GM18868 (cell line): ENCODE measurements around the gene HSPG2.

Source experiments
- ATAC-seq: cut with Tn5 transposase; IDR thresholded peaks from one replicate; pipeline ENCODE4 v1.9.1; 2021; ENCODE audit warnings: mild to moderate bottlenecking, moderate library complexity; ENCODE audit not compliant: unreplicated experiment

HSPG2 gene

DNA sequence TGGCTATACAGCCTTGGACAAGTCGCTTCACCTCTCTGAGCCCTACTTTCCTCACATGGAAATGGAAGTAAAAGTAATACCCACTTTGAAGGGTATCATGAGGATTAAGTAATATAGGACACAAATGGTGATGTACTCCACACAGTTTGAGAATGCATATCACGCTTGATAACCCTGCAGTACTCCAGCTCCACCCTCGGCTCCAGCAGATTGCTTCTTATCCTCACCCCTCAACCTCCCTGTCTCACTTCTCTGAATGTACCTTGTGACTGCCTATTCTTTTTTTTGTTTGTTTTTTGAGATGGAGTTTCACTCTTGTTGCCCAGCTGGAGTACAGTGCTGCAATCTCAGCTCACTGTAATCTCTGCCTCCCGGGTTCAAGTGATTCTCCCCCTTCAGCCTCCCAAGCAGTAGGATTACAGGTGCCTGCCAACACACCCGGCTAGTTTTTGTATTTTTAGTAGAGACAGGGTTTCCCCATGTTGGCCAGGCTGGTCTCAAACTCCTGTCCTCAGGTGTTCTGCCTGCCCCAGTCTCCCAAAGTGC is 69.6 kb downstream of the HSPG2 start:
- no peak for ATAC-seq

DNA sequence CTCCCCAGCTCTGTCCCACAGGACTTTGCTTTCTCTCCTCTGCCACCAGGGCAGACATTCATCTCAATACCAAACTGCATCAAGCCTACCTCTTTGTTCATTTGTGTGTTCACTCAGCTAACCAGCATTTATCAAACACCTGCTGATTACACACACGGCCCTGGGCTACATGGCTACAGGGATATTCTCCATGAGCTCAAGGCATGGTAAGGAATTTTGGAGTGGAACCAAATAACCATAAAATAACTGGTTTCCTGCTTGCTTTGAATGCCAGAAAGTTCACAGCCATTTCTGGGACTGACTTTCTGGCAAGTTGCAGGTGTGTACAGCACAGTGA is 70.4 kb downstream of the HSPG2 start:
- no peak for ATAC-seq

DNA sequence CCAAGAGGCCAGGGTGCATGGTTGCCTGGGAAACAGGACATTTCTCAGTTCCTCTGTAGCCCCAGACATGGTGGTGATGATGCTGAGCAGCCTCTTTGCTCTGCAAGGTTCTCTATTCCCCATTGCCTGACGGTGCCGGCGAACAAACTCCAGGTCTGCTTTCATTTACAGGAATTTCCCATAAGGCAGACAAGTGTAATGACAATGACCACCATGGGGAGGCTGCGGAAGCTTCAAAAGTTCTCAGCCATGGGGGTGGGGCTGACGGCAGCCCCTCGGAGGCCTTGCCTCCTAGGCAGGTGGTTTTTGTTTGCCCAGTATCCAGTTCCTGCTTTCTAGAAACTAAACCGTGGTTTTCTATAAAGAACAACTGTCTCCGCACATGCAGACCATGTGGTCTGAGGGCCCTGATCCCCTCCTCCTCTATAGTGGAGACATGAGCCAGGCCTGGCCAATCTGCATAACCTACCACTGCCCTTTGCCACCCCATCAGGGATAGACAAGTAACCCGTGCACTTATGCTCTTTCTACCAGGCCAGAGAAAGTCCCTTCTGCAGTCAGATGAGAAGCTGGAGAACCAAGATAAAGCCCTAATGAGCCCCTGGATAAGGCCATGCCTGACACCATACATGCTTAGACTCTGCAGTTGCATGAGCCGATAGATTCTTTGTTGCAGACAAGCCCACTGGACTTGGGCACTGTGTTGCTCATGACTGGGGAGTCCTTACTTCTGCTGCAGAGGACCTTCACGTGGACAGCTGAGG is 71.0 kb downstream of the HSPG2 start:
- peak; percentile 77 for ATAC-seq

DNA sequence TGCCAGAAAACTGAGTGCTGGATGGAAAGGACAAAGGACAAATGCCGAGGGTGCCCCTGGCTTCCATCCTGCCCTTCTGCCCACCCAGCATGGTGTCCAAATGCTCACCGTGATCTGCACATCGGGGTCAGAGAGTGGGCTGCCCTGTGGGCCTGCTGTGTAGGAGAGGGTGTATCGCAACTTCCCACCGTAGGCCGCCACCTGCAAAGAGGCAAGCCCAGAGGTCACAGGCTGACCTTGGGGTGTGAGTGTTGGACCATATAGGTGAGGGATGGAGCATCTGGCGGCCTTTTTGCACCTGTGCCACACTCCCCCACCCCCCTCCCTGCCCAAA is 71.5 kb downstream of the HSPG2 start:
- ATAC-seq = no peak

DNA sequence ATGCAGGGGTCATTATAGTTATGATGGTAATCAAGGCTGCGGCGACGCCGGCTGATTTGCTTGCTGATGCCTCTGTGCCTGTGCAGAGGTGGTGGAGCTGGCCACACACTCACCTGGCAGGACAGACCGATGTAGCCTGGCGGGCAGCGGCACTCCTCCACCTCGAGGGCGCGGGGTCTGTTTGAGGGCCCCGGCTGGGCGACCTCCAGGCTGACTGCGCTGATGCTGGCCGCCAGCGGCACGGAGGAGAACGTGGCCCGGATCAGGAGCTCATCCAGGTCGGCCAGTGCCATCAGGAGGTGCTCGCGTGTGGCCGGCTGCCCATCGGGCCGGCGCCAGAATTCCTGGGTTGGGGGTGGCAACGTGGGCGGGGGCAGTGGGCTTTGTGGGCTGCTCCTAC is 72.4 kb downstream of the HSPG2 start:
- ATAC-seq = no peak

DNA sequence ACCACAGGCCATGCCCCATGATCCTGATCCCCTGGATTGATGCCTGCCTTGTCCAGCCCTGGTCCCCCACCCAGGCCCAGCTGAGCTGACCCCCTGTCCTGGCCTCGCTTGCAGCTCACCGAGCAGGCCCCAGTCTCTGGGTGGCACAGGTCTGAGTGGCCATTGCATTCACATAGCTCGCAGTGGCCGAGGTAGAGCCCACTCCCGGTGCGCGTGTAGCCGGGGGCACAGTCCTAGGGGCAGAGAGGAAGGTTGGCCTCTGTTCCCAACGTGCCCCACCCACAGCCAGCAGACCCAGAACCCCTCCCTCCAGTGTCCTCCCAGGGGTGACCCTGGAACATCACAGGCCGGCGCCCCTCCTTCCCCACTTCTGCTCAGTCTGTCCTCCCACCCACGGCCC is 73.1 kb downstream of the HSPG2 start:
- no peak for ATAC-seq

DNA sequence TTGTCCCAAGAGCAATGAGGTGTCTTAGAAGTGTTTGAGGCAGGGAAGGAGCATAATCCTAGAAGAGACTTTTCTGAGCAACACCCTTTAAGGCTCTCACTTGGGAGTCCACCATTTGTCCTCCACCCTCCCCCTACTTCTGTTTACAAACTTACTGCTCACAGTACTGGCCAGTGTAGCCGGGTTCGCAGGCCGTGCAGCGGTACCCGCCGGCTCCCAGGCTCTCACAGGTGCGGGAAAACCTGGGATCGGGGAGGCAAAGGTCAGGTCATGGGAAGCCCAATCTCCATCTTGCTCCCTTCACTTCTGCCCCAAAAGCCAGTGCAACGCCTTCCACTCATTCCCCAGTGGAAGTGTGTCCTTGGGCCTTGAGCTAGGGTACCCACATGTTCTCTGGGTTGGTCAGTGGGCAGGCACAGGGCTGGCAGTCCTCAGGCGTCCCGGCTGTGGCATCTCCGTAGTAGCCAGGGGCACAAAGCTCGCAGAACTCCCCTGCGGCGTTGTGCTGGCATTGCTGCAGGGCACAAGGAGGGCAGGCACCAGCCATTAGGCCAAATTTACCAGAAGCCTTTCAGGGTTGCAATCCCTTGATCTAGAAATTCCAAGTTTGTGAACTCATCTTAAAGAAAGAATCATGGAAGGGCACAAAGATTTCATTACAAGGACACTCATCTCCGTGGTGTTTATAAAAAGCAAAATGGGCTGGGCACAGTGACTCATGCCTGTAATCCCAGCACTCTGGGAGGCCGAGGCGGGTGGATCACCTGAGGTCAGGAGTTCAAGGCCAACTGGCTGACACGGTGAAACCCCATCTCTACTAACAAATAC is 75.3 kb downstream of the HSPG2 start:
- no peak for ATAC-seq

DNA sequence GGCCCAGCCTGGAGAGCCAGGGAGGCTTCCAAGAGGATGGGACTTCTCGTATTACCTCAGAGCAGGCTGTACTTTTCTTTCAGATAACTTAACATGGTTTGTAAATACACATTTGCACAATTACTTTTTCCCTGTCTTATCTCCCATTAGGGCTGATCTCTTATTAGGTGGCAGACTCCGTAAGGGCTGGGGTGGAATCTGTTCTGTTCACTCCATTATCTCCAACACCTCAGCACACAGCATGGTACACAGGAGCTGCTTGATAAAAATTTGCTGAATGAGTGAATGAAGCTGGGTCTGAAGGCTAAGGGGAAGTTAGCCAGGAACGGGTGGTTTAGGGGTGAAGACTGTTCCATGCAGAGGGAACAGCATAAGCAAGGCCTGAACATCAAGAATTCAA is 76.1 kb downstream of the HSPG2 start:
- no peak for ATAC-seq

DNA sequence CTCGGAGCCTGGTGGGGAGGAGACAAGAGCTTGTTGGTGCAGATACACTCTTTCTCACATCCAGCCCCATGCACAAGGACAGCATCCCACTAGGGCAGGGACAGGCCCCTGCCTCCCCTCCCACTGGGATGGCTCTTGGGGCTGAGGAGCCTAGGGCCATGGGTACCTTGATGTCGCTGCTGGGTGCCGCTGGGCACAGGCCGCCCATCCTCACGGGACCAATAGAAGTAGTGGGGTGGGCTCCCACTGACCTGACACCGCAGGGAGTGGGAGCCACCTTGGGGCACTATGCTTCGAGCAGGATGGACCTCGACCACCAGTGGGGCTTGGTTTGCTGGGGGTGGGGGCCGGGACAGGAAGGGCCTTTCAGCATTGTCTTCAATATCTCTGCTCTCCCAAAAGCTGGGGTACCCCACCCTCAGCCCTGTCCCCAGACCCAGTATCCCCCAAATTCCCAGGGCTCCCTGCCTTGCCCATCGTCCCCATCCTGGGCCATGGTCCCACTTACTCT is 77.4 kb downstream of the HSPG2 start:
- no peak for ATAC-seq

DNA sequence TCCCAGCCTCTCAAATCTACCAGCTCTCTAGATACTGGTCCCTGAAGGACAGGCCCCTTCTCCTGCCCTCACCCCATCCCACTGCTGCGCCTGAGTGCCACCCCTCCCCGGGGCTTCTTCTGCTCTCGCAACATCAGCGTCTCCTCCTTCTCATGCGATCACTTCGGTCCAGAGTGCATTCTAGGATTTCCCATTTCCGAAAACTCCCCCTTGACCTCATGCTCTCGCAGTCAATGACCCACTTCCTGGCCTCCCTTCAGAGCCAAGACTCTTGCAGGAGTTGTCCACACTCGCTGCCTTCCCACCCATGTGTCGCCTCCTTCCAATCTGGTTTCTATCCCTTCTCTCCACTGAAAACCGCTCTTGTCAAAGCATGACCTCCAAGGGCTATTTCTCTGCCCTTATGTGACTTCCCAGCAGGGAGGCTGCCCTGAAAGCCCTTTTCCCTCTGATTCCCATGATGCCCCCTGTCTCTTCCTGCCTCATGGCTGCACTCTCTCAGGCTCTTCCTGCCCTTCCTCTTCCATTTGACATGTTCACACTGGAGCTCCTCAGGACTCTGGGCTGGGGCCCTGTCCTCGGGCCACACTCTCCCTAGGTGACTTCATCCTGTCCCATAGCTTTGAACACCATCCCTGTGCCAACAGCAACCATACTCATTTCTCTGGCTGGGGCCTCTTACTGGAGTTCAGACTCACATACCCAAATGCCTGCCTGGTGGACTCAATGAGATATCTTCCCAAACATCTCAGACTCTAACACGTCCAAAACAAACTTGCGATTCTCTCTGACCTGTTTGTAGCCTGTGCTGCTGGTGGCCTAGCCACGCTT is 79.1 kb downstream of the HSPG2 start:
- no peak for ATAC-seq

DNA sequence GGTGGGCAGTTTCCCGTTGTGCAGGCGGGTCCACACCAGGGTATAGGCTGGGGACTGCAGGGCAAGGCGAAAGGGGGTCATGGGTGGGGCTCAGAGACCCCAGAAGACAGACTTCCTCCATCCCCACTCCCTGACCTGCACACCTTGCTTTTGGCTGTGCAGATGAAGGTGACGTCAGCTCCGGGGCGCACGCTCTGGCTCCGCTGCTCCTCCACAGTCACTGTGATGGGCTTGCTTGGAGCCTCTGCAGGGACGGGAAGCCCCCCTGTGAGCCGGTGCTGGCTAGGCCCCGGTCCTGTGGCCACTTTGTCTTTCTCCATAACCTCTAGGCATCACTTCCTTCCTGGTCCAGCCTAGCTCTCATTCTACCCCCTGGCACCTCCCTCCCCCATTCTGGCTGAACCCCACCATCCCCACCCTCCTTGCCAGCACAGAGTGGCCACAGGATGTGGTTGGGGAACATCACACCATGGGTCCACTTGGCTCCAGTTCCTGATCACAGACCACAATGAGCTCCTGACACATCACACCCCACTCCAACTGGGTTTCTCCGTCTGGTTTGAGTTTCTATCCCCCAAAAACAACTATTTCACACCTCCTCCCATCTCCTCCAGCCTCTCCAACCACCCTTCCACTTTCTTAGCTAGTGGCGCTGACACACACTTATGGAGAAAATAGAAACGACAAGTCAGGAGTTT is 79.8 kb downstream of the HSPG2 start:
- no peak for ATAC-seq

DNA sequence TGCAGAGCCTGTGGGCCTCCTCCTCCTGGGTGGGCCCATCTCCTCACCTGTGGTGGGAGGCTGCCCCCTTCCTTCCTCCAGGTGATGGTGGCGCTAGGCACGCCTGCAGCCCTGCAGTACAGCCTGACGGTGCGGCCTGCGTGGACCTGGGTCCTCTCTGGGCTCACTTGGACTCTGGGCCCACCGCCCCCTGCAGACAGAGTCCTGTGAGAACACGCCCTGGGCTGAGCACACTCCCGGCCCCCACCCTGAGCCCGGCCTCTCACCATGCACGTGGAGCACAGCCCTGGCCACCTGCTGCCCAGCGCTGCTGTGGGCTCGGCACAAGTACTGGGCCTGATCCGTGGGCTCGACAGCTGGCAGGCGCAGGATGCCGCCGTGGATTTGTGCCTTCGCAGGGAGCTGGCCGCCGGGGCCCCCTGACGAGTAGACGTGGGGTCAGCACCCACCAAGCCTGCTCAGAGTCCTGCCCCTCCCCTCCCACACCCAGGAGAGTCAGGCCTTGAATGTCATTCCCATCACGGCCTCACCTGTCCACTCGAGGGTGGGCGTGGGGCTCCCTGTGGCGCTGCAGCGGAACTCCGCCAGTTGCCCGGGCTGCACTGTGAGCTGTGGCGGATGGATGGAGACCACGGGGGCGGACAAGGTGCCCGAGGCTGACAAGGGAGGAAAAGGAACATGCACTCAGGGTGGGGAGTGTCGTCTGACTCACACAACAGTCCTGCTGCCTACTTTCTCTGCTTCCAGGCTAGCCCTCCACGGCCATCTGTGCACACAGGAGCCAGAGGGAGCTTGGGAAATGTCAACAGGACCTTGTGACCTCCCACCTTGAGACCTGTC is 81.6 kb downstream of the HSPG2 start:
- ATAC-seq = no peak

DNA sequence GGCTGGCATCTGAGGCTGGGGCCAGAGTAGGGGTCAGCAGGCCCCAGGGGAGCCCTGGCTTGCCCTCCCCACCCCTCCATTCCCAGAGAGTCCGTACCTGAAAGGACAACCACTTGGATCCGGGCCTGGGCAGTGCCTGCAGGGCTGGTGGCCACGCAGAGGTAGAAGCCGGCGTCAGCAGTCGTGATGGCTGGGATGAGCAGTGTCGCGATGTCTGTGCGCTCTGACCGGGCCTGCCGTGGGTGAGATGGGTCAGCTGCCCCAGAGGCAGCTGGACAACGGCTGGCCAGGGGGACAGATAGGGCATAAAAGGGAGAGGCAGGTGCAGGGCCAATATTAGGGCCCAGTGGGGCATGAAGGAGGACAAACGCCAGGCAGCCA is 82.4 kb downstream of the HSPG2 start:
- no peak for ATAC-seq

DNA sequence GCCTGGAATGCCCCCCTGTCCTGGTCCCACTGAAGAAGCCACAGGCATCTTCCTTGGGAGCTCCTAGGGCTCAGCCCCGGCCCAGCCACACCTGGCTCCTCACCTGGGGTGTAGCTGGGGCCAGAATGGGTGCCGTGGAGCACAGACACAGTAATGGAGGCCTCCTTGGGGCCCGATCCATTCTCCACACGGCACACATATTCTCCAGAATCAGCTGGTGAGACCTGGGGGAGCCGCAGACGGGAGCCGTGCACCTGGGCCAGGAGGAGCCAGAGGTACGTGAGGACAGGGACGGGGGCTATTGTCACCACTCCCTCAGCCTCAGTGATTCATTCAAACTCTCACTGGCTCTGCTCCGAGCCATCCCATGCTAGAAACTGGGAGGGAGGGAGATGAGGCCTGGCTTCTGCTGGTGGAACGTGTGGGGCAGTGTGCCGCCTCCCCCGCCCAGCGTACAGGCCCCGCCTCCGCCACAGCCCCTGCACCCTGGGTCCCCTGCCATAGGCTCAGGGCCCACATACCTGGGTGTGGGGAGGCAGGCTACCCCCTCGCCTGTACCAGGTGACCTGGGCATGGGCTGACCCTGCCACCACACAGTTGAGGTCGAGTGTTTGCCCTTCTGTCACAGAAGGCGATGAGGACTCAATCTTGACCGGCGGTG is 82.9 kb downstream of the HSPG2 start:
- ATAC-seq = no peak

DNA sequence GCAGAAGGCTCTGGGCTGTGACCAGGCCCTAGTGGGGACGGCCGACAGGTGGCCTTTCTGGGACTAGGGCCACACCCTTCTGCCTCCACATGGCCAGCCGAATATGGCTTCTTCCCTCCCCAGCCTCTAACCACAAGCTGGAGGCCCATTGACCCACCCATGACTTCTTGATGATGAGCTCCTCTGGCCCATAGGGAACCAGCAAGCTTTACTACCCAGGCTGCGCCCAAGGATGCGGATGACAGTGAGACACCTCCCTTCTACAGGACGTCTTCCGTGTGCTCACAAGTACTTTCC is 84.0 kb downstream of the HSPG2 start:
- no peak for ATAC-seq

DNA sequence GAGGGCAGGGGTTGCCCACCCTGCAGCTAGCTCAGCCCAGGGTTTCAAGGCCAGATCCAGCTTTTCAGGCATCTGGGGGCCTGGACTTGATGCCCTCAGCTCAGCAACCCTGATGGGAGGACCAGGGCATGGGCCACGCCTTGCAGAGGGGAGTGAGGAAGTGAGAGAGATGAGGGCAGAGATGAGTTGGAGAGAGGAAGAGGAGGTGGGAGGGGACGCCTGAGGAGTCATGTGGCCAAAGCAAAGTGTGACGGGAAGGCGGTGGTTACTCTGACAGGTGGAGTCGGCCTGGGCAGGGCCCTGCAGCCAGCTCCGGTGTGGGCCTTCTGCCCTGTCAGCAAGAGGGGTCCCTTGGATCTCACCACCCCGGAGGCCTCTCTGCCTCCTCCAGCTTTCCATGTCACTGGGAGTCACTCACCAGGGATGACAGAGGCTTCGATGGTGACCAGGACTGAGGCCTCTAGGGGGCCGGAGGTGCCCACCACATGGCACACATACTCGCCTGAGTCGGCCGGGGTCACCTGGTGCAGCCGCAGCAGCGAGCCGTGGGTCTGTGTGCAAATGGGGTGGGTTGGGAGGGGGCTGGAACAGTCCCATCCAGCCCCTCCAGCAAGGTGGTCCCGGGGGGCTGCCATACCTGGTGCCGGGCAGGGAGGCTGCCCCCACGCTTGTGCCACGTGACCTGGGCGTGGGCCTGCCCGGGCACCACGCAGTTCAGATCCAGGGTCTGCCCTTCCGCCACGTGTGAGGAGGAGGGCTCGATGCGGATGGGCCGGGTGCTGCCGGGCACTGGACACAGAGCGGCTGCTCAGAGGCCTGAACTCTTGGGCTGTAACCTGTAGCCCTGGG is 84.6 kb downstream of the HSPG2 start:
- peak; percentile 52 for ATAC-seq

DNA sequence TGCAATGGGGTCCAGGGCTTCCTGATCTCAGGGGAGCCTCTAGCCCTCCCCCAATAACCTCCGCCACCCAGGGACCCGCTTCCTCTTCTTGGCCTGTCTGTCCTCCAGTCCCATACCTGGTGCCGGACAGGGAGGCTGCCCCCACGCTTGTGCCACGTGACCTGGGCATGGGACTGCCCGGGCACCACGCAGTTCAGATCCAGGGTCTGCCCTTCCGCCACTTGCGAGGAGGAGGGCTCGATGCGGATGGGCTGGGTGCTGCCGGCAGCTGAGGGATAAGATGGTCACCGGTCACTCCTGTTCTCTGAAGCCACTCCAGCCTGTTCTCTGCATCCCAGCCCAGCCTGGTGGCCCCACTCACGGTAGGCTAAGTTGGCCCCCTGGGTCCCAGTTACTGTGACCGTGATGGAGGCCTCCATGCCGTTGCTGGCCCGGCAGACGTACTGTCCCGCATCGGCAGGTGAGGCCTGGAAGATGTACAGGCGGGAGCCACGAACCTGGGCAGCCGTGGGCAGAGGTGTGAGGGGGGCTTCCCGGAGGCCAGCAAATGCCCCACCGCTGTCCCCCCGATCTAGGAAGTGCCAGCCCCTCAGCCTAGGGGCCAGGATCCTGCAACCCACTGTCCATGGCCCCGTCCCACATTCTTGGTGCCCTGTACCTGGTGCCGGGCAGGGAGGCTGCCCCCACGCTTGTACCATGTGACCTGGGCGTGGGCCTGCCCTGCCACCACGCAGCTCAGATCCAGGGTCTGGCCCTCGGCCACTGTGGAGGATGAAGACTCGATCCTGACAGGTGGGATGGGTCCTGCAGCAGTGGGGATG is 85.5 kb downstream of the HSPG2 start:
- no peak for ATAC-seq
